ENCODE data around the gene BLOC1S2. TPM values are rescaled to one million over a fixed set of nuclear protein-coding genes. Genes with fewer than 3 reads are reported as not detected.

The BLOC1S2 gene
- total and polyA plus RNA-seq, 2 of the 8 experiments (the other 6 are each of a cell fraction or from before 2014, with no cell fraction given), result 25.1 to 50.6 TPM

GRCh38 chr10:100334762-100335161, 48.3 kb upstream of the BLOC1S2 start (continued):
- TF ChIP-seq MAX (IDR thresholded peaks at IDR 0.05), result no peak
- no peak for TF ChIP-seq TCF12 (IDR thresholded peaks at IDR 0.05; ENCODE audit: low read depth, low read length)
